H9 (cell line): ENCODE measurements around the gene ANAPC15. TPM values are rescaled to one million over a fixed set of nuclear protein-coding genes. Genes with fewer than 3 reads are reported as not detected.

Experiments used
- DNase-seq: peaks from one replicate; pipeline ENCODE4 v3.0.0-alpha.2; 2017
- H2AFZ ChIP-seq: one replicate; pipeline ENCODE4 v1.6.1; 2013; ENCODE audit warnings: mild to moderate bottlenecking, low read length, control low read depth, moderate library complexity
- H2AK5ac ChIP-seq: 2 replicates; pipeline ENCODE4 v1.6.1; 2013; ENCODE audit warnings: low read length, control low read depth, mixed read lengths; ENCODE audit not compliant: insufficient read length
- H2BK120ac ChIP-seq: one replicate; pipeline ENCODE4 v1.6.1; 2013; ENCODE audit warnings: low read depth, mild to moderate bottlenecking, low read length, control low read depth, inconsistent platforms; ENCODE audit not compliant: poor library complexity, severe bottlenecking
- H2BK12ac ChIP-seq: 2 replicates; pipeline ENCODE4 v1.6.1; 2013; ENCODE audit warnings: low read length, control low read depth, mixed read lengths, low read depth; ENCODE audit not compliant: insufficient read length
- H2BK15ac ChIP-seq: 2 replicates; pipeline ENCODE4 v1.6.1; 2013; ENCODE audit warnings: low read depth, low read length, control low read depth
- H2BK20ac ChIP-seq: one replicate; pipeline ENCODE4 v1.6.1; 2013; ENCODE audit warnings: low read depth, mild to moderate bottlenecking, low read length, control low read depth, inconsistent platforms; ENCODE audit not compliant: poor library complexity, severe bottlenecking
- H2BK5ac ChIP-seq: 2 replicates; pipeline ENCODE4 v1.6.1; 2013; ENCODE audit warnings: low read length, control low read depth, mixed read lengths; ENCODE audit not compliant: insufficient read length
- H3K14ac ChIP-seq: 2 replicates; pipeline ENCODE4 v1.6.1; 2013; ENCODE audit warnings: low read length, control low read depth; ENCODE audit not compliant: insufficient read depth
- H3K18ac ChIP-seq: 2 replicates; pipeline ENCODE4 v1.6.1; 2013; ENCODE audit warnings: low read depth, mild to moderate bottlenecking, mixed read lengths, low read length, control low read depth; ENCODE audit not compliant: insufficient read length
- H3K23ac ChIP-seq: 2 replicates; pipeline ENCODE4 v1.6.1; 2013; ENCODE audit warnings: low read length, control low read depth, mixed read lengths, low read depth; ENCODE audit not compliant: insufficient read length
- H3K23me2 ChIP-seq: 2 replicates; pipeline ENCODE4 v1.6.1; 2013; ENCODE audit warnings: low read depth, mild to moderate bottlenecking, mixed read lengths, low read length, control low read depth; ENCODE audit not compliant: insufficient read length, poor library complexity, severe bottlenecking
- H3K27ac ChIP-seq: 2 replicates; pipeline ENCODE4 v1.5.1; 2013; ENCODE audit warnings: low read length, control low read depth, mixed read lengths, low read depth; ENCODE audit not compliant: insufficient read length
- H3K27me3 ChIP-seq: 2 replicates; pipeline ENCODE4 v1.6.1; 2013; ENCODE audit warnings: low read length, control low read depth, inconsistent platforms; ENCODE audit not compliant: insufficient read depth
- H3K4ac ChIP-seq: 2 replicates; pipeline ENCODE4 v1.6.1; 2013; ENCODE audit warnings: low read depth, mild to moderate bottlenecking, control low read depth, inconsistent platforms, low read length, moderate library complexity
- H3K4me1 ChIP-seq: 2 replicates; pipeline ENCODE4 v1.6.1; 2013; ENCODE audit warnings: low read length, control low read depth, inconsistent platforms; ENCODE audit not compliant: insufficient read depth
- H3K4me2 ChIP-seq: 2 replicates; pipeline ENCODE4 v1.6.1; 2013; ENCODE audit warnings: low read length, control low read depth, mixed read lengths; ENCODE audit not compliant: insufficient read length, insufficient read depth
- H3K56ac ChIP-seq: 2 replicates; pipeline ENCODE4 v1.6.1; 2013; ENCODE audit warnings: low read depth, mild to moderate bottlenecking, mixed read lengths, low read length, control low read depth; ENCODE audit not compliant: insufficient read length
- H3K79me1 ChIP-seq: 2 replicates; pipeline ENCODE4 v1.6.1; 2013; ENCODE audit warnings: low read depth, mild to moderate bottlenecking, moderate library complexity, low read length, control low read depth, inconsistent platforms; ENCODE audit not compliant: insufficient read depth, poor library complexity, severe bottlenecking
- H3K79me2 ChIP-seq: 2 replicates; pipeline ENCODE4 v1.6.1; 2013; ENCODE audit warnings: low read length, control low read depth, inconsistent platforms; ENCODE audit not compliant: insufficient read depth
- H3K9ac ChIP-seq: 2 replicates; pipeline ENCODE4 v1.6.1; 2013; ENCODE audit warnings: low read length, control low read depth, mixed read lengths; ENCODE audit not compliant: insufficient read length; ENCODE audit errors: extremely low read depth
- H3K9me3 ChIP-seq: one replicate; pipeline ENCODE4 v1.6.1; 2013; ENCODE audit warnings: low read depth, low read length, inconsistent platforms; ENCODE audit not compliant: control insufficient read depth
- H3T11ph ChIP-seq: one replicate; pipeline ENCODE4 v1.6.1; 2013; ENCODE audit warnings: mild to moderate bottlenecking, low read length, control low read depth, inconsistent platforms
- H4K20me1 ChIP-seq: one replicate; pipeline ENCODE4 v1.6.1; 2013; ENCODE audit not compliant: control insufficient read depth, insufficient read length, insufficient read depth
- H4K5ac ChIP-seq: 2 replicates; pipeline ENCODE4 v1.6.1; 2013; ENCODE audit warnings: low read depth, mild to moderate bottlenecking, mixed read lengths, low read length, control low read depth; ENCODE audit not compliant: insufficient read length
- H4K8ac ChIP-seq: replicated peaks from 2 replicates; pipeline ENCODE4 v1.6.1; 2013; ENCODE audit warnings: low read length, control low read depth, mixed read lengths, low read depth; ENCODE audit not compliant: insufficient read length
- H4K91ac ChIP-seq: 2 replicates; pipeline ENCODE4 v1.6.1; 2013; ENCODE audit warnings: low read depth, mild to moderate bottlenecking, moderate library complexity, mixed read lengths, low read length, control low read depth; ENCODE audit not compliant: insufficient read length
- H3K27ac Mint-ChIP-seq, 3 experiments: 2 replicates in 2 of 3; 3 replicates in 1 of 3; pipeline ENCODE4 v1.8.0; 2020 to 2021; ENCODE audit warnings: mixed read lengths in 3 of 3, mild to moderate bottlenecking in 1 of 3, moderate library complexity in 1 of 3
- H3K27me3 Mint-ChIP-seq: 2 replicates; pipeline ENCODE4 v1.8.0; 2021; ENCODE audit warnings: low read depth, mild to moderate bottlenecking, moderate library complexity, mixed read lengths
- H3K36me3 Mint-ChIP-seq, 3 experiments: 2 replicates in 2 of 3; 3 replicates in 1 of 3; pipeline ENCODE4 v1.8.0; 2020 to 2021; ENCODE audit warnings: low read depth in 3 of 3, mixed read lengths in 3 of 3; ENCODE audit not compliant: insufficient read depth in 1 of 3
- H3K4me1 Mint-ChIP-seq, 2 experiments: 2 replicates each; pipeline ENCODE4 v1.8.0; 2020; ENCODE audit warnings: mixed read lengths in 2 of 2
- H3K4me3 Mint-ChIP-seq, 2 experiments: 2 replicates in 1 of 2; 3 replicates in 1 of 2; pipeline ENCODE4 v1.8.0; 2020 to 2021; ENCODE audit warnings: mild to moderate bottlenecking in 2 of 2, mixed read lengths in 2 of 2, moderate library complexity in 1 of 2
- H3K9me3 Mint-ChIP-seq, 2 experiments: 2 replicates in 1 of 2; 3 replicates in 1 of 2; pipeline ENCODE4 v1.8.0; 2020; ENCODE audit warnings: mild to moderate bottlenecking in 2 of 2, mixed read lengths in 2 of 2, moderate library complexity in 1 of 2
- CTCF ChIP-seq: fragments of 200-600 bp; sonication (generic); conservative IDR thresholded peaks from 3 replicates; pipeline ENCODE4 v1.8.0; 2021; ENCODE audit warnings: antibody characterized with exemption, mild to moderate bottlenecking
- WGBS: extraction: QIAGEN DNeasy Blood & Tissue Kit; methylation state at CpG from one replicate; pipeline ENCODE4 v1.1.7; 2013; ENCODE audit warnings: missing lambda C conversion rate, low lambda C conversion rate, mixed read lengths; ENCODE audit not compliant: insufficient read length; ENCODE audit errors: extremely low coverage; 5-methylcytosine and 5-hydroxymethylcytosine counted together
- total RNA-seq: library from RNA; stranded (reverse); gene quantifications from 2 replicates; pipeline ENCODE4 v1.2.1, GENCODE V29; 2021

ANAPC15 gene
- total RNA-seq, 1 experiment from 2014 or later: 72.6 TPM

GRCh38 chr11:72102162-72102561, 10.3 kb downstream of the ANAPC15 start:
- Histone ChIP-seq H3K9ac (peak overlapping the region; percentile 97), H2BK120ac (no peak overlapping the region), H3K56ac (no peak overlapping the region), H4K8ac (no peak overlapping the region), H3K18ac (no peak overlapping the region), H3K79me1 (peaks cover 3% of the 10 kb centered on the region), H3K79me2 (peaks cover 14% of the 10 kb centered on the region; the same call in 1 of the 2 replicates), H3K27me3 (no peaks in the 10 kb centered on the region), H3K23me2 (peaks cover 7% of the 10 kb centered on the region), H4K91ac (no peak overlapping the region), H3K27ac (no peak overlapping the region), H3T11ph (no peak overlapping the region), H4K5ac (no peak overlapping the region), H3K4me2 (peak overlapping the region; percentile 78), H2BK20ac (no peak overlapping the region), H3K9me3 (no peaks in the 10 kb centered on the region), H4K20me1 (peaks cover 2% of the 10 kb centered on the region), H3K4ac (no peak overlapping the region), H3K14ac (peak overlapping the region; percentile 80; the same call in 1 of the 2 replicates), H2AK5ac (no peak overlapping the region), H2BK12ac (no peak overlapping the region), H2BK5ac (no peak overlapping the region), H2AFZ (no peak overlapping the region), H2BK15ac (no peak overlapping the region), H3K23ac (no peak overlapping the region), H3K4me1 (no peaks in the 10 kb centered on the region; the same call in 1 of the 2 replicates)
- peak overlapping the region; percentile 91 to 99 (median 94) for H3K27ac Mint-ChIP-seq
- no peaks in the 10 kb centered on the region for H3K9me3 Mint-ChIP-seq
- no peak for TF ChIP-seq CTCF
- DNase-seq: no peak
- peak overlapping the region; percentile 93 for H3K4me3 Mint-ChIP-seq
- H3K27me3 Mint-ChIP-seq: no peaks in the 10 kb centered on the region
- H3K36me3 Mint-ChIP-seq: peaks cover 18 to 46% (median 37%) of the 10 kb centered on the region in 3 experiments
- peaks cover 24 to 30% of the 10 kb centered on the region in 2 experiments for H3K4me1 Mint-ChIP-seq
- no CpG with 5 or more reads among the region's 4 CpGs for WGBS
